Nephron (organoid): ENCODE data around the gene ENSA.
A peak's percentile ranks its signal among the peaks of the same experiment; 100 is the strongest.

Experiments
- H3K27ac Mint-ChIP-seq, 3 experiments: 2 replicates each; pipeline ENCODE4 v1.8.0; 2020; ENCODE audit warnings: mixed read lengths in 3 of 3, mild to moderate bottlenecking in 2 of 3, moderate library complexity in 1 of 3
- H3K27me3 Mint-ChIP-seq: 2 replicates; pipeline ENCODE4 v1.8.0; 2021; ENCODE audit warnings: low read depth, mild to moderate bottlenecking, moderate library complexity, mixed read lengths
- H3K36me3 Mint-ChIP-seq: 2 replicates; pipeline ENCODE4 v1.8.0; 2020; ENCODE audit warnings: low read depth, mixed read lengths
- H3K4me1 Mint-ChIP-seq: 2 replicates; pipeline ENCODE4 v1.8.0; 2020; ENCODE audit warnings: mixed read lengths
- H3K4me3 Mint-ChIP-seq, 3 experiments: 2 replicates each; pipeline ENCODE4 v1.8.0; 2020; ENCODE audit warnings: mild to moderate bottlenecking in 3 of 3, mixed read lengths in 3 of 3, moderate library complexity in 2 of 3
- H3K9me3 Mint-ChIP-seq: 2 replicates; pipeline ENCODE4 v1.8.0; 2020; ENCODE audit warnings: mixed read lengths
- TF ChIP-seq, protein P1 (sequence below), 3 experiments: fragments of 200-600 bp; sonication (generic); IDR thresholded peaks; one replicate each; pipeline ENCODE4 v1.5.0; 2021; ENCODE audit warnings: antibody characterized with exemption in 3 of 3; ENCODE audit not compliant: unreplicated experiment in 3 of 3

Gene ENSA

DNA sequence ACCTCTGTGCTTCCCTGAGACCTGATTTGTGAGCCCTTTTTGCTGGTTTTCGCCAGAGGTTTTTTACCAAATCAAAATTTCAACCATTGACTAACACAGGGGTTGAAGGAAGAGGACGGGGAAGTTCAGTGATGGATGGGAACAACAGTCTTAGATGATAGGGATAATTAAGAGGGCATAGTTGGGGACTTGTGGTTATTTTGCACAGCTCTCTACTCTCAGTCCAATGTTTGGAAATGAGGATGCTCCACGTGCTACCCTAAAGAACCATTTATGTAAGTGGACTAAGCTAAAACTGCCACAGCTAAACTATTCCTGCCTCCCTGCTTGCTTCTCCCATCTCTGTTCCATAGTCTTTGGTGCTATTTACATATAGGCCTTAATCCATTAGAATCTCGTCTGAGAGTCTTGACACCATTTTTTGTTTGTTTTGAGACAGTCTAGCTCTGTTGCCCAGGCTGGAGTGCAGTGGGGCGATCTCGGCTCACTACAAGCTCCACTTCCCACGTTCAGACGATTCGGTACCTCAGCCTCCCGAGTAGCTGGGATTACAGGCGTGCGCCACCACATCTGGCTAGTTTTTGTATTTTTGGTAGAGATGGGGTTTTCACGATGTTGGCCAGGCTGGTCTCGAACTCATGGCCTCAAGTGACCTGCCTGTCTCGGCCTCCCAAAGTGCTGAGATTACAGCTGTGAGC lies 49.3 kb downstream of the ENSA start:
- TF ChIP-seq, protein P1, sequence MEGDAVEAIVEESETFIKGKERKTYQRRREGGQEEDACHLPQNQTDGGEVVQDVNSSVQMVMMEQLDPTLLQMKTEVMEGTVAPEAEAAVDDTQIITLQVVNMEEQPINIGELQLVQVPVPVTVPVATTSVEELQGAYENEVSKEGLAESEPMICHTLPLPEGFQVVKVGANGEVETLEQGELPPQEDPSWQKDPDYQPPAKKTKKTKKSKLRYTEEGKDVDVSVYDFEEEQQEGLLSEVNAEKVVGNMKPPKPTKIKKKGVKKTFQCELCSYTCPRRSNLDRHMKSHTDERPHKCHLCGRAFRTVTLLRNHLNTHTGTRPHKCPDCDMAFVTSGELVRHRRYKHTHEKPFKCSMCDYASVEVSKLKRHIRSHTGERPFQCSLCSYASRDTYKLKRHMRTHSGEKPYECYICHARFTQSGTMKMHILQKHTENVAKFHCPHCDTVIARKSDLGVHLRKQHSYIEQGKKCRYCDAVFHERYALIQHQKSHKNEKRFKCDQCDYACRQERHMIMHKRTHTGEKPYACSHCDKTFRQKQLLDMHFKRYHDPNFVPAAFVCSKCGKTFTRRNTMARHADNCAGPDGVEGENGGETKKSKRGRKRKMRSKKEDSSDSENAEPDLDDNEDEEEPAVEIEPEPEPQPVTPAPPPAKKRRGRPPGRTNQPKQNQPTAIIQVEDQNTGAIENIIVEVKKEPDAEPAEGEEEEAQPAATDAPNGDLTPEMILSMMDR (IDR thresholded peaks at IDR 0.05; ENCODE audit: unreplicated experiment in 3 of 3), result no peak
- Mint-ChIP-seq H3K4me3 (peak overlapping the region; percentile 90 to 98 (median 95)), H3K27ac (peak overlapping the region; percentile 96 to 100 (median 99)), H3K4me1 (peaks cover 40% of the 10 kb centered on the region), H3K9me3 (no peaks in the 10 kb centered on the region), H3K36me3 (peaks cover 44% of the 10 kb centered on the region), H3K27me3 (no peaks in the 10 kb centered on the region)

DNA sequence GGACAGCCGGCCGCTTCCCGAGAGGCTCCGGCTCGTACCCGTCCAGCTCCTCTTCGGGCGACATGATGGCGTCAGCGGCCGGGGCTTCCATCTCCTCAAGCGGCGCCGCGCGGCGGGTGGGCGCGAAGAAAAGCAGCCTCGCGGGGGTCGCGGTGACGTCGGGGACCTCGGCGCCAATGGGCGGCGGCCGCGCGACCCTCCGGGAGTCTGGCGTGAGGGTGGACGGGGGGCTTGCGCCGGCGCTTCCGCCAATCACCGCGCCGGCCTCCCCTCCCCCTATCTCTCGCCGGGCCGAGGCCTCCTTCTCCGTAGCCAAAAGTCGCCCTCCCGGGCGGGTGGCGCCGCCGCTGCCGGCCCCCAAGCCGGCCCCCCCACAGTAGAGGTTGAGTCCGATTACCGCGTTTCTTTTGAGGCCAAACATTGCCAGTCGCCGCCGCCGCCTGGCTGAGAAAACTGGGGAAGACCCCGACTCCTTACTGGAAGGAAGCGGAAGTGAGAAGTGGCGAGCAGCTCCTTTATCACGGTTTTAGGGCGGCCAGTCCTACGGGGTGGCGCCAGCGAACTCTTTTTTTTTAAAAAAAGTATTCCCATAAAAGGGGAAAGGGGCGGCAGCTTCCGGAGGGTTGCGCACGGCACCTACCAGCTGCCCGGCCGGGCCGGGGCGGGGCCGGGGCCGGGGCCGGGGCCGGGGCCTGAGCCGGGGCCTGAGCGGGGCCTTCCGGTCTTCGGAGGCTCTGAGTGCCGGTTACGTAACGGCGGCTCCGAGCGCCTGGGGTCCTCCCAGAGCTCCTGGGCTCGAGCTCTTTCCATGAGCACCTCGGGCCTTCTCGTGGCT lies 50.1 kb downstream of the ENSA start, which contains the start of gene MCL1:
TSS of gene MCL1 (minus strand) at position 501 of the 835 bp plus-strand sequence. CDS start at position 421, 80 bp downstream.
- peaks cover 47% of the 10 kb centered on the region for H3K4me1 Mint-ChIP-seq
- TF ChIP-seq, protein P1 (IDR thresholded peaks at IDR 0.05; ENCODE audit: unreplicated experiment in 3 of 3), result no peak
- peak within 1 kb of the TSS; percentile 95 to 98 (median 97) for H3K4me3 Mint-ChIP-seq

DNA sequence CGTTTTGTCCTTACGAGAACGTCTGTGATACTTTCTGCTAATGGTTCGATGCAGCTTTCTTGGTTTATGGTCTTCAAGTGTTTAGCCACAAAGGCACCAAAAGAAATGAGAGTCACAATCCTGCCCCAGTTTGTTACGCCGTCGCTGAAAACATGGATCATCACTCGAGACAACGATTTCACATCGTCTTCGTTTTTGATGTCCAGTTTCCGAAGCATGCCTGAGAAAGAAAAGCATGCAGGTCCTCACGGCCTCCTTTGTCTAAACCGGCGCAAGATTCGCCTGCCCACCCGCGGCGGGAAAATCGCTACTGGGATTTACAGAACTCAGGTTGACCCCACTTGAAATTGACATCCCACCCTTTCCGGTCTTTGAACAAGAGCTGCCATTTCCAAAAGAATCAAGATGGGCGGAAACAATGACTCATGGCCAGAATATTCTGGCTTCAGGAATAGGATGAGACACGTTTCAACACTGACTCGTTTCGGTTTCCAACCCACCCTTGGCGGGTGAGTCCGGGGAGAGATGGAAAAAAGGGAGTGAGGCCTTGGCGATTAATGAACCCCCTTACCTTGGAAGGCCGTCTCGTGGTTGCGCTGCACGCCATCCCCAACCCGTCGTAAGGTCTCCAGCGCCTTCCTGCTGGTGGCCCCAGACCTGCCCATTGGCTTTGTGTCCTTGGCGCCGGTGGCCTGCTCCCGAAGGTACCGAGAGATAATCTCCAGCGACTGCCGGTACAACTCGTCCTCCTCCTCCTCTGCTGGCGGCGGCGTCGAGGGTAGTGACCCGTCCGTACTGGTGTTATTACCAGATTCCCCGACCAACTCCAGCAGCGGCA lies 50.9 kb downstream of the ENSA start:
- Mint-ChIP-seq H3K4me3 (peak overlapping the region; percentile 95 to 98 (median 97)), H3K4me1 (peaks cover 48% of the 10 kb centered on the region), H3K36me3 (peaks cover 57% of the 10 kb centered on the region), H3K27me3 (no peaks in the 10 kb centered on the region), H3K9me3 (no peaks in the 10 kb centered on the region), H3K27ac (peak overlapping the region; percentile 96 to 99 (median 99))
- TF ChIP-seq, protein P1 (IDR thresholded peaks at IDR 0.05; ENCODE audit: unreplicated experiment in 3 of 3), result no peak

More for the DNA sequence above, 50.1 kb downstream of the ENSA start, which contains the start of gene MCL1:
- Mint-ChIP-seq H3K27me3 (no peaks in the 10 kb centered on the region), H3K9me3 (no peaks in the 10 kb centered on the region), H3K27ac (peak within 1 kb of the TSS; percentile 96 to 100 (median 99)), H3K36me3 (peaks cover 50% of the 10 kb centered on the region)

DNA sequence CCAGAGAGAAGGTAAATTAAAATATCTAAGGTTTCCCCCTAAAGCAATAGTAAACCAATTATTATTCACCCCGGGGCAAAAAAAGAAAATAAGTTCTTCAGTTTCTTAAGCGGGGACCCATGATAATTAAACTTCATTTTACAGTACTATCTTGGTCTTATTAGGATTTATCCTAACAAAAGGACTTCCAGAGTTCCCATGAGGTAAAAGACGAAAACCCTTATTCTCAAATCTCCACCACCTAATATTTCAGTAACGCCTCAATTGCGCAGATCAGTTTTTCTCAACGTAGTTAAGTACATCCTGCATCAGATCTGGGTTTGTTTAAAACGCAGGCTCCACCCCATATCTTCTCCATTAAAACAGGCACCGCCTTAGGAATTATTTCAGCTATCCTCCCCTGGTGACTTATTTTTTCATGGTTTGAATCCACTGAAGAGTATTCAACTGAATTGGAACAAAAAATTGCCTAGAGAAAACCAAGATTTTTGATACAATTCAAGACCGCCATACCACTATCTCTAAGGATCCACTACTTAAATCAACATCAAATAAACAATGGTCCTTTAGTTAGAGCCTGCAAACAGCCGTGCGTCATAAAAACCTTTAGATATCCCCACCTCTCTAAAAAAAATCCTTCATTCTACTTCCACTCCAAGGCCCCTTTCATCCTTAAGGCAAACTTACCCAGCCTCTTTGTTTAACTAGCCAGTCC lies 51.7 kb downstream of the ENSA start:
- H3K27ac Mint-ChIP-seq, result peak overlapping the region; percentile 96 to 99 (median 99)
- H3K9me3 Mint-ChIP-seq, result no peaks in the 10 kb centered on the region
- H3K4me1 Mint-ChIP-seq, result peaks cover 48% of the 10 kb centered on the region
- TF ChIP-seq, protein P1 (IDR thresholded peaks at IDR 0.05; ENCODE audit: unreplicated experiment in 3 of 3), result no peak
- H3K4me3 Mint-ChIP-seq, result peak overlapping the region; percentile 95 to 98 (median 97)
- no peaks in the 10 kb centered on the region for H3K27me3 Mint-ChIP-seq
- H3K36me3 Mint-ChIP-seq, result peaks cover 65% of the 10 kb centered on the region
